H1 (cell line): ENCODE results near the gene GABRG2. TPM values are rescaled to one million over a fixed set of nuclear protein-coding genes. Genes with fewer than 3 reads are reported as not detected.

Source experiments
- BCL11A ChIP-seq, 2 experiments: IDR thresholded peaks; one replicate each; pipeline ENCODE4 v1.6.1; 2011; ENCODE audit warnings: low read depth in 2 of 2, low read length in 2 of 2, mild to moderate bottlenecking in 2 of 2
- CEBPB ChIP-seq: IDR thresholded peaks from 2 replicates; pipeline ENCODE4 v1.6.1; 2012; ENCODE audit warnings: low read depth, low read length
- CHD1 ChIP-seq: IDR thresholded peaks from 2 replicates; pipeline ENCODE4 v1.6.1; 2012; ENCODE audit warnings: low read depth, low read length, improper control_type of control experiment
- EP300 ChIP-seq, 2 experiments: IDR thresholded peaks; 1 replicate in 1 of 2; 2 replicates in 1 of 2; pipeline ENCODE4 v1.6.1; 2011 to 2012; ENCODE audit warnings: low read depth in 2 of 2, low read length in 2 of 2, mild to moderate bottlenecking in 2 of 2, borderline replicate concordance in 1 of 2, inconsistent platforms in 1 of 2, moderate library complexity in 1 of 2
- FOSL1 ChIP-seq: IDR thresholded peaks from 2 replicates; pipeline ENCODE4 v1.6.1; 2011; ENCODE audit warnings: mild to moderate bottlenecking, low read depth, low read length, moderate library complexity; ENCODE audit not compliant: insufficient read depth
- HDAC2 ChIP-seq, 2 experiments: fragments of 300-600 bp in 1 of 2; sonication (generic) in 1 of 2; IDR thresholded peaks; 2 replicates each; pipeline ENCODE4 v1.6.1; 2011 to 2012; ENCODE audit warnings: low read depth in 2 of 2, low read length in 2 of 2, mild to moderate bottlenecking in 2 of 2, moderate library complexity in 2 of 2, borderline replicate concordance in 1 of 2, inconsistent platforms in 1 of 2
- KDM1A ChIP-seq: fragments of 200-600, 300-600 bp; sonication (generic); IDR thresholded peaks from 2 replicates; pipeline ENCODE4 v1.7.1; 2016; ENCODE audit warnings: mild to moderate bottlenecking, low read length, borderline replicate concordance
- SIN3A ChIP-seq, 2 experiments: IDR thresholded peaks in 1 of 2; conservative IDR thresholded peaks in 1 of 2; 2 replicates each; pipeline ENCODE4 v1.6.1; 2011 to 2012; ENCODE audit warnings: low read length in 2 of 2, improper control_type of control experiment in 1 of 2, low read depth in 1 of 2, mild to moderate bottlenecking in 1 of 2
- TBP ChIP-seq: IDR thresholded peaks from 2 replicates; pipeline ENCODE4 v1.6.1; 2011; ENCODE audit warnings: low read depth, low read length, improper control_type of control experiment
- TEAD4 ChIP-seq: IDR thresholded peaks from 2 replicates; pipeline ENCODE4 v1.6.1; 2012; ENCODE audit warnings: low read depth, low read length, inconsistent platforms, mixed read lengths
- YY1 ChIP-seq: IDR thresholded peaks from 2 replicates; pipeline ENCODE4 v1.6.1; 2011; ENCODE audit warnings: low read depth, mild to moderate bottlenecking, low read length
- polyA plus RNA-seq, 7 experiments: library from polyadenylated mRNA; depleted of rRNA in 3 of 7; stranded (reverse) in 5 of 7; unstranded in 2 of 7; fragments of >200 nt in 5 of 7; fragments of 200-250 nt in 2 of 7; gene quantifications; 1 replicate in 5 of 7; 2 replicates in 1 of 7; 4 replicates in 1 of 7; pipeline versions ENCODE4 v1.2.1 to v1.2.3, GENCODE V29; 2011 to 2013; ENCODE audit warnings: missing spikeins in 2 of 7, mixed read lengths in 2 of 7
- total RNA-seq: library from RNA; stranded (reverse); fragmentation: NEBNext Ultra II Directional; extraction: Animal tissue kit (Norgen Biotek cat#: 25700); gene quantifications from 2 replicates; pipeline ENCODE4 v1.2.1, GENCODE V29; 2021
- TF ChIP-seq, protein P1 (sequence below), 3 experiments: IDR thresholded peaks; 1 replicate in 2 of 3; 2 replicates in 1 of 3; pipeline versions ENCODE4 v1.5.1 to v1.6.1; 2011; ENCODE audit warnings: low read length in 3 of 3, mild to moderate bottlenecking in 3 of 3, inconsistent platforms in 2 of 3, low read depth in 1 of 3, moderate library complexity in 1 of 3; ENCODE audit not compliant: insufficient read depth in 1 of 3; ENCODE audit errors: control extremely low read depth in 1 of 3
- TF ChIP-seq, protein P2 (sequence below): IDR thresholded peaks from 2 replicates; pipeline ENCODE4 v1.6.1; 2011; ENCODE audit warnings: low read length, improper control_type of control experiment

Gene GABRG2
- total and polyA plus RNA-seq, 2 of the 8 experiments (the other 6 are each of a cell fraction or from before 2014, with no cell fraction given), result 2.0 to 2.8 TPM

DNA sequence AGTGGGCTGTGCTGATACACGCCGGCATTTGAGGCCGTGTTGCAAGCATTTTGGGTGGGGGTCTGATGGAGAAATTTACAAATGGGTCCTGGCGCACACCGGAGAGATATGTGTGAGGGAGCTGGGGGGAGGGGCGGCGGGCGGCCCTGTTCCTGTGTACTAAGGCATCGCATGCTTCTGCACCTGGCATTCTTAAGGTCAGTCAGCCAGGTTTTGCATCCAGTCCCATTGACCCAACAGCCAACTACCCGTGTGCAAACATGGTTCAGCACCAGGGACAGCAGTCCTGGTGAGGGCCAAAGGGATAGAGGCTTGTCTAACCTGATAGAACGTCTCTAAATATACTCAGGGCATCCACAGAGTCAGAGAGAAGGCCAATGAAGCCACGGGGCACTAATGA, 839 bp downstream of the GABRG2 start (continued):
- TF ChIP-seq, protein P1, sequence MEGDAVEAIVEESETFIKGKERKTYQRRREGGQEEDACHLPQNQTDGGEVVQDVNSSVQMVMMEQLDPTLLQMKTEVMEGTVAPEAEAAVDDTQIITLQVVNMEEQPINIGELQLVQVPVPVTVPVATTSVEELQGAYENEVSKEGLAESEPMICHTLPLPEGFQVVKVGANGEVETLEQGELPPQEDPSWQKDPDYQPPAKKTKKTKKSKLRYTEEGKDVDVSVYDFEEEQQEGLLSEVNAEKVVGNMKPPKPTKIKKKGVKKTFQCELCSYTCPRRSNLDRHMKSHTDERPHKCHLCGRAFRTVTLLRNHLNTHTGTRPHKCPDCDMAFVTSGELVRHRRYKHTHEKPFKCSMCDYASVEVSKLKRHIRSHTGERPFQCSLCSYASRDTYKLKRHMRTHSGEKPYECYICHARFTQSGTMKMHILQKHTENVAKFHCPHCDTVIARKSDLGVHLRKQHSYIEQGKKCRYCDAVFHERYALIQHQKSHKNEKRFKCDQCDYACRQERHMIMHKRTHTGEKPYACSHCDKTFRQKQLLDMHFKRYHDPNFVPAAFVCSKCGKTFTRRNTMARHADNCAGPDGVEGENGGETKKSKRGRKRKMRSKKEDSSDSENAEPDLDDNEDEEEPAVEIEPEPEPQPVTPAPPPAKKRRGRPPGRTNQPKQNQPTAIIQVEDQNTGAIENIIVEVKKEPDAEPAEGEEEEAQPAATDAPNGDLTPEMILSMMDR (IDR thresholded peaks at IDR 0.05; ENCODE audit: control extremely low read depth in 1 of 3, insufficient read depth in 1 of 3, low read depth in 1 of 3, low read length in 3 of 3), result no peak
- TF ChIP-seq CEBPB, result no peak
- no peak for TF ChIP-seq BCL11A (IDR thresholded peaks at IDR 0.05; ENCODE audit: low read depth in 2 of 2, low read length in 2 of 2)
- TF ChIP-seq EP300 (IDR thresholded peaks at IDR 0.05; ENCODE audit: borderline replicate concordance in 1 of 2, low read depth in 2 of 2, low read length in 2 of 2), result peak in 1 of 2 experiments; percentile 38; a peak in 1 of 3 replicates
- TF ChIP-seq CHD1, result no peak
- peak; percentile 75 for TF ChIP-seq TEAD4
- peak; percentile 91 to 95; a peak in 3 of 4 replicates for TF ChIP-seq SIN3A (conservative IDR thresholded peaks at IDR 0.05 in 1 of 2, IDR thresholded peaks at IDR 0.05 in 1 of 2; ENCODE audit: low read depth in 1 of 2, low read length in 2 of 2)
- TF ChIP-seq TBP, result no peak
- TF ChIP-seq YY1, result no peak
- peak; percentile 31; the same call in 1 of the 2 replicates for TF ChIP-seq KDM1A
- peak in 1 of 2 experiments; percentile 25; a peak in 1 of 4 replicates for TF ChIP-seq HDAC2 (IDR thresholded peaks at IDR 0.05; ENCODE audit: borderline replicate concordance in 1 of 2, low read depth in 2 of 2, low read length in 2 of 2)
- no peak for TF ChIP-seq FOSL1
- TF ChIP-seq, protein P2, sequence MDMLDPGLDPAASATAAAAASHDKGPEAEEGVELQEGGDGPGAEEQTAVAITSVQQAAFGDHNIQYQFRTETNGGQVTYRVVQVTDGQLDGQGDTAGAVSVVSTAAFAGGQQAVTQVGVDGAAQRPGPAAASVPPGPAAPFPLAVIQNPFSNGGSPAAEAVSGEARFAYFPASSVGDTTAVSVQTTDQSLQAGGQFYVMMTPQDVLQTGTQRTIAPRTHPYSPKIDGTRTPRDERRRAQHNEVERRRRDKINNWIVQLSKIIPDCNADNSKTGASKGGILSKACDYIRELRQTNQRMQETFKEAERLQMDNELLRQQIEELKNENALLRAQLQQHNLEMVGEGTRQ, result no peak
